ENCODE data around the gene CYTH3.

GRCh38 chr7:6155596-6155995 lies 116.8 kb downstream of the CYTH3 start:
- TF ChIP-seq CTCF (IDR thresholded peaks at IDR 0.05) (no peak), ZFX (IDR thresholded peaks at IDR 0.05; ENCODE audit: borderline replicate concordance) (no peak)

Measured in 22Rv1 (cell line).